HG03066 (cell line): ENCODE measurements around the gene PLN.

Source experiments
- ATAC-seq: cut with Tn5 transposase; IDR thresholded peaks from one replicate; pipeline ENCODE4 v1.9.1; 2021; ENCODE audit warnings: low read depth; ENCODE audit not compliant: unreplicated experiment

Gene PLN

DNA sequence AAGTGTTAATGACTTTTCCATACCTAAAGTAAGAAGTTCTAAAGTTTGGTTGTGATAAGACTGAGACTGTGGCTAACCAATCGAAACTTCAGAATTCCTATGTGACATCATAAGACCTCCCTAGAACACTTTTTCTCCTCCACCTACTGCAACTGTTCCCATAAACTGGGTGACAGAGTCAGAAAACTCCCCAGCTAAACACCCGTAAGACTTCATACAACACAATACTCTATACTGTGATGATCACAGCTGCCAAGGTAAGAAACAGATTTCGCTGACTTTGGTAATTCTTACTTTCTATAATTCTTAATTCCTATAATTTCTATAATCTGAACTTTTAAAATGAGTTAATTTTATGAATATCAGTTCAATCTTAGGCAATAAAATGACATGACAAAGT, at the start of gene PLN:
Gene PLN (plus strand): TSS at position 161 of the 400 bp plus-strand sequence. CDS start 10,626 bp downstream, outside the sequence.
- ATAC-seq, result no peak

DNA sequence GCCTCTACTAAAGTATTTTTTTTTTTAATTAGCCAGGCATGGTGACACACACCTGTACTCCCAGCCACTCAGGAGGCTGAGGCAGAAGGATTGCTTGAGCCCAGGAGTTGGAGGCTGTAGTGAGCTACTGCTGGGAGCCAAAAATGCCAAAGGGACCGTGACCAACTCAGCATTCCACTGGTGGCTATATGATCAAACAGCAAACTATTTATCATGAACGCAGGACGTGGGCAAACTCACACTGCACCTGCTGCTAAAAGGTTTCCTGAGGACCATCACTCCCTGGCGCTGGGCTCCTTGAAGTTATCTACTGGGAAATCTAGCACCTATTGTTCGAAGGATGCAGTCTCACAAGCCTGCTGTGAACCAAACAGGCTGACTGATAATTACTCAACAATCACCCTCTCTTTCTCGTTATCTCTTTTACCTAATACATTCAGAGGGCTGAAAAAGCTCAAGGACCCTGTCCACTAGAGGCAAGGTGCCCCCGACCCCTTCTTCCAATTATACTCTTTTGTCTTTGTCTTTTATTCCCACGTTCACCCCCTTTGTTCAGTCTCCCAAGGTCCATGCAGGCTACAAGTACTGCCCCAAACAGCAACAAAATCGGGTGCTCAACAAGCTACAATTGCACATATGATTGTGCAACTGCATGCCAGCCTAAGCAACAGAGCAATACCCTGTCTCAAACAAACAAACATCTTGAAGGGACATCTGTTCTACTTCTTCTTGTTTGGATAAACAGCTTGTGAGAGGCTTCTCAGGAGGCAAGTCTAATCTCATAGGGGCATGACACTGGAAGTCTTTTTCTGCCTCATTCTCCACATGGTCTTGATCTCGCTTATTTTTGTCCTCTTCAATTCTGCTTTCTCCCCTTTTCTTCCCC, 47.7 kb upstream of the PLN start:
- no peak for ATAC-seq

DNA sequence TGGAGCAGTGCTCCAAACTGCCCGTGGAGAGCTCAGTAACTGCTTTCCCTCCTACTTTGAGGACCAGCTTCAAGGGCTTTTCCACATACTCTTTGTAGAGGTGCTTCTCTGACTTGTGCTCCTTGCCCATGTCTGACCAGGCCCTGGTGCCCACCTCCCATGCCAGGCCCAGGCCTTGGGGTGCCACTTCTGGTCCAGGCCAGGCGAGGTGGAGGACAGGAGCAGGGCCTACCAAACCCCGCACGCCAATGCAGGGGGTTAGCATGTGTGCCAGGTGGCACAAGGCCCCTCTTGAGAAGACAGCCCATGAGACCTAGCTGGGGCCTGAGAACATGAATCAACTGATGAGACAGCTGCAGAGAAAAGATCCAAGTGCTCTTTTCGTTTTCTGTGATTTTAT, 47.0 kb upstream of the PLN start:
- ATAC-seq, result no peak

DNA sequence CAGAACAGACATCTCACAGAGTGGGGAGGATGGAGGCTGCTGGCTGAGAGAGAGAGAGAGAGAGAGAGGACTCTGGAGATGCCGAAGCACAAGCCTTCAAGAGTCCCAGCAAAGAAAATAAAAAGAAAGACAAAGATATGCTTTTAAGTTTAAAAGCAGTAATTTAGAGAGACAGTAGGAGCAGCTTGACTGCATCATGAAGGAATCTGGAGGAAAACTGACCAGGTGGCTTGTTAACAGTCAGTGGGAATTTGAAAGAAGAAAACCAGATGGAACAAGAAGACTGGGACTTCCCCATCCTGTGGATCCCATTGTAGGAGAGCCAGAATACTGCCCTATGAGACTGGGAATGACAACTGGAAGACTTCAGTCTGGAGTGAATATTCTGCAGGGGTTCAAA, 46.3 kb upstream of the PLN start:
- no peak for ATAC-seq

DNA sequence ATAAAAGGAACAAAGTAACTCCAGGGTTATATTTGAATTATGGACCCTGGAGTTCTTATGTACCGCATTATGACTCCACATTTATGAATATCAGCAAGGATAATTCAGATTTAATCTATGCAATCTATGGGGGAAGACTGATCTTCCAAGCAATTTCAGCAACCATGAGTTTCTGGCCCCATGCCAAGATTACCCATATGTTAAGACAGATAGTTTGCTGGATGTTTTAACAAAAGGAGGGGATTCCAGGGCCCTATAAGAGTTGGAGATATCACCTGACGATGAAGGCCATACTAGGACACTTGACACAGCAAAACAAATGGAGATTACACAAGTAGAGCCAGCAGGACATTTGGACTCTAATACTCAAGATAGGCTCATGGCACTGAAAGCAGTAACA, 45.9 kb upstream of the PLN start:
- ATAC-seq, result no peak

DNA sequence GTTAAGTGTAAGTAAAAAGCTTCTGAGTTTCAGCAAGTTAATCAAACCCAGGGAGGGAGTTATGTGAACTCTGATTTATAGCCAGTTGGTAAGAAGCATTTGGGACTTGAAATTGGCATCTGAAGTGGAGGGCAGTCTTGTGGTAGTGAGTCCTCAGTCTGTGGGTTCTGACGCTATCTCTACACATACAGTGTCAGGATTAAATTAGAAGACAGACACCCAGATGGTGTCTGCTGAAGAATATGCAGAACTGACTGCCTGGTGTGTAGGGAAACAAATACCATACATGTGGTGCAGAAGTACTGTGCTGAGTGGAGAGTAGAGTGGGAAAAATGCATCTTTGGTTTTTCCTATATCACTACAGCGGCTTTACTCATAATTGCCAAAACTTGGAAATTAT, 43.5 kb upstream of the PLN start:
- ATAC-seq, result no peak

DNA sequence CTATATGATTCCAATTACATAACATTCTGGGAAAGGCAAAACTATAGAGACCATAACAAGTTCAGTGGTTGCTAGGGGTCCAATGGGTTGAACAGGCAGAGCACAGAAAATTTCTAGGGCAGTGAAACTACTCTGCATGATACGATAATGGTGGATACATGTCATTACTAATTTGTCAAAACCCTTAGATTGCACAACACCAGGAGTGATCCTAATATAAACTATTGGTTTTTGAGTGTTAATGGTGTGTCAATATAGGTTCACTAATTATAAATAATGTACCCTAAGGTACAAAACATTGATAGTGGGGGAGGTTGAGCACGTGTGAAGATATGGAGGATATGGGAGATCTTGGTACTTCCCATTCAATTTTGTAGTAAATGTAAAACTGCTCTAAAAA, 42.4 kb upstream of the PLN start:
- no peak for ATAC-seq

DNA sequence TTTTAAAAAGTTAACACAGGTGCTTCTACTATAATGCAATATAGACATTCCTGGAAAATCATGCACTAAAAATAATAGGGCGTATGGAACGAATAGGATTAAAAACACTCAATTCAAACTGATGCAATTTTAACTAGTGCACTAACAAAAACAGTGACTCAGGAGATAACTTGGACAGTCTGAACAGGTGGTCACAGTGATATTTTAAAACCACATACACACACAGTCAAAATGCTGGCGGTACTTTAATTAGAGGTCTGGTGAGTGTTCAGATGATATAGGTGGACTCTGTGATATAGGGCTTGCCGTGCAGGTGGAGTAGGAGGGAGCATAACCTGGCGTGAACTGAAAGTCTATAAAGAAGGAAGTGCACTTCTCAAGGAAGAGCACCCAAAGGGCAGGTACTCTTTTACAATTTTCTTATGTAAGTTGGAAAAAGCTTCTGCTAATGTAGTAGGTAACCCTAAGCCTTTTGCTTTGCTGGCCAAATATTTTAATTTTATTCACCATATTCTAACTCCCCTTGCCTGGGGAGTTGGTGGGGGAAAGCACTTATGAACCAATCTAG, 41.9 kb upstream of the PLN start:
- ATAC-seq, result no peak

DNA sequence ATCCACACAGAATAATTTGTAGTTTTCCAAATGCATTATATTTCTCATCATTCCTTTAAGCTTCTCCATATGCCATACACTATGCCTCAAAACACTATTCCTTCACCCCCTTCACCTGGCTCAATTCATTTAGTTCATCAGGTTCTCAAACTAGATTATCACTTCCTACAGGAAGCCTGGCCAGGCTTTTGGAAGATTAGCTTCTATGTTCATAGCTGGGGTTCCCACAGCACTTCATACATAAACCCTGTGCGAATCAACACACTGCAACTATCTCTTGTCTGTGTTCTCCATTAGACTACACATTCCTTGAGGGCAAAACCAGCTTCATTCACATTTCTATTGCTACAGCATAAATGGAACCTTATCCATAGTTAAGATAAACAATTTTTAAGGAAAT, 40.5 kb upstream of the PLN start:
- ATAC-seq, result no peak

DNA sequence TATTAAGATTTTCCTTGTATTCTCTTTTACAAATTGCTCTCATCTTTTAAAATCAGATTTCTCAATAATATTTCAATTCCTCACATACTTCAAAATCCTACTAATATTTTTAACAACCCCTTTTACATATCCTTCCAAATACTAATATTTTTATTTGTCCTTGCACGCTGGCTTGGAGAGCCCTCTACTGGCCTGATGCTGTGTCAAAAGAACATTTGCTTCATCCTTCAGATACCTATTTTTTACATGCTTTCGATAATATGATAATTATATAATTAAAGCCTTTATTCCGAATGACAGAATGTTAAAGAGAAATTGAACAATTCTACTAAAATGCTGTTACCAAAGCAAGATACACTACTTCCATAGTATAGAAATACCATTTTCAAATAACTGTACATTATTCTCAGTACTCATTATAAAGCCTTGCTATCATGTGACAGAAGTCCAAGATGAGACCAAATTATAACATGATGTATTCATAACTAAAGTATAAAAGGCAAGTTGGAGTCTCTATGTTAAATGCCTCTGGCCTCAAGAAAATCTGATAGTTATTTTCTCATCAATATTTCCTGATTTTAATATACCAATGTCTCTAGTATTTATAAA, 39.0 kb upstream of the PLN start:
- no peak for ATAC-seq

DNA sequence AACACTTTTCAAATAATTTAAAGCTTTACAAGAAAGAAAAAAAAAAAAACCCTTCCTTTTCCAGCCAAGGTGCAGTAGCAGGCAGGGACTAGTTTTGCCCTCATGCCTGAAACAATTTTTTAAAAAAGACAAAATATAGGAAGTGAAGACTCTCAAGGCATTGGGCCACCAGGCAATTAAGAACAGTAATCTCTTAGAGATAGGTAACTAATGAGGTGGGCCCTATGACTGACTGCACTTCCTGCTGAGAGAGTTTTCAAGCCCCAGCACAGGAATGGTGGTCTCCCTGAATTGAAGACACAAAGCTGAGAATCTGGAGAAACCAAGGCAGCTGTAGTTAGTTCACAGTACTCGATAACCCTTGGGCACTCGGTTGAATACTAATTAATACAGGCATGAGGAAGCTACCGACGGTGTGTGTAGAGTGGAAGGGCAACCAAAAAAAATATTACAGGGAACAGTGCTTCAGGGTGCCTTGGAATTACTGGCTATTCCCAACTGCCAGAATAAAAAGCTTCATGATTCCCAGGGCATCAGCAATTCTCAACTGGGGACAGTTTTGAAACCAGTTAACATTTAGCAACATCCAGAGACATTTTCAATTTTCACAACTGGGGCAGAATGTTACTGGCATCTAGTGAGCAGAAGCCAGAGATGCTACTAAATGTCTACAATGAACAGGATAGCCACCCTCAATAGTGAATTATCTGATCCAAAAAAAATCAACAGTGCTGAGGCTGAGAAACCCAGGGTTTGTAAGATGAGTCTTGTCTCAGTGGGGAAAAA, 36.0 kb upstream of the PLN start:
- no peak for ATAC-seq

DNA sequence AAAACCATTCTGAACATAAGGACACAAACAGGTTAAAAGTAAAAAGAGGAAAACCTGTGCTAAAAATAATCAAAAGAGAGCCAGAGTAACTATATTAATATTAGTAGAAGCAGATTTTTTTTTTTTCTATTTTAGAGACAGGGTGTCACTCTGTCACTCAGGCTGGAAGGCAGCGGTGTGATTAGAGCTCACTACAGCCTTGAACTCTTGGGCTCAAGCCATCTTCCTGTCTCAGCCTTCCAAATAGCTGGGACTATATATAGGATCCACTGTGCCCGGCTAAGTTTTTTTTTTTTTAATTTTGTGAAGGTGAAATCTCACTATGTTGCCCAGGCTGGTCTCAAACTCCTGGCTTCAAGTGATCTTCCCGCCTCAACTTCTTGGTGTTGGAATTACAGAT, 33.4 kb upstream of the PLN start:
- no peak for ATAC-seq

DNA sequence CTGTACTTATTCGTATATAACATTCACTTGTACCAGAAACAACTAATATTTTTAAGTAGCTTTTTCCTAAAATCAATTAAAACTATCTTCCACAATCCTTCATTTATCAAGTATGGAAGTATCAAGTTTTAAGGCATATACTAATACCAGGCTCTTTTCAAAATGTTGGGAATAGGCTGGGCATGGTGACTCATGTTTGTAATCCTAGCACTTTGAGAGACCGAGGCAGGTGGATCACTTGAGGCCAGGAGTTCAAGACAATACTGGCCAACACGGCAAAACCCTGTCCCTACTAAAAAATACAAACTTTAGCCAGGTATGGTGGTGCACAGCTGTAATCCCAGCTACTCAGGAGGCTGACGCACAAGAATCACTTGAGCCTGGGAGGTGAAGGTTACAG, 25.7 kb upstream of the PLN start:
- ATAC-seq, result no peak

DNA sequence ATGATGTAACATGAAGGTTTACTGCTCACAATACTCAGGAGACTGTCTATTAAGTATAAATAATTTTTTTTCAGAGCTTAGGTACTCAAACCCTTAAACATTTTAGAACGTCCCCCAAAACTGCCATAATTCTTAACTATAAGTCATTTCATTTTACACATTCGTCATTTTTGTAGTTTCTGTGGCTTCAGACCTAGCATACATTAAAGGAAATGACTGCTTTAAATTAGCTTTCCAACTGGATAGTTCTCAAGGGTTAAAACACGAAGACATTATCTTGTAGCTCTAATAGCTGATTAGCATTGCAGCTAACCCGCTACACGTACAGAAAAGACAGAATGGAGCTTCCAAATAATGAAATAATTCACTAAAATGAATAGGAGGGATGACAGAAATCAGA, 24.9 kb upstream of the PLN start:
- no peak for ATAC-seq

DNA sequence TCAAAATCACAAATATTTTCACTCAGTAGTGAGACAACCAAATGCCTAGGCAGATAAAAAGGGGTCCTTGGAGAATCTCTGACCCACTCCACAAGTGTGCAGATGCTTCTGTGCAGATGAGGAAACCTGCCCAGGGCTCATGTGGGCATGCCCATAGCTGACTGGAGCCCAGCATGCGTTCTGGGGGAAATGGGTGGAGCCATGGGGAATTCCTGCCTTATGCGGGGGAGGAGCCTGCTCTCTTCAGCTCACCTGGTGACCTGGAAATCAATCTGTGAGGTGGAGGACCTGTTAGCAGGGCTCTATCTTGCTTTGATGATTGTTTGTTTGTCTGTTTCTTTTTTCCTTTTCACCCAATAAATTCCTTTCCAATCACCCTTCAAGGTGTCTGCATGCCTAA, 23.4 kb upstream of the PLN start:
- ATAC-seq, result no peak

DNA sequence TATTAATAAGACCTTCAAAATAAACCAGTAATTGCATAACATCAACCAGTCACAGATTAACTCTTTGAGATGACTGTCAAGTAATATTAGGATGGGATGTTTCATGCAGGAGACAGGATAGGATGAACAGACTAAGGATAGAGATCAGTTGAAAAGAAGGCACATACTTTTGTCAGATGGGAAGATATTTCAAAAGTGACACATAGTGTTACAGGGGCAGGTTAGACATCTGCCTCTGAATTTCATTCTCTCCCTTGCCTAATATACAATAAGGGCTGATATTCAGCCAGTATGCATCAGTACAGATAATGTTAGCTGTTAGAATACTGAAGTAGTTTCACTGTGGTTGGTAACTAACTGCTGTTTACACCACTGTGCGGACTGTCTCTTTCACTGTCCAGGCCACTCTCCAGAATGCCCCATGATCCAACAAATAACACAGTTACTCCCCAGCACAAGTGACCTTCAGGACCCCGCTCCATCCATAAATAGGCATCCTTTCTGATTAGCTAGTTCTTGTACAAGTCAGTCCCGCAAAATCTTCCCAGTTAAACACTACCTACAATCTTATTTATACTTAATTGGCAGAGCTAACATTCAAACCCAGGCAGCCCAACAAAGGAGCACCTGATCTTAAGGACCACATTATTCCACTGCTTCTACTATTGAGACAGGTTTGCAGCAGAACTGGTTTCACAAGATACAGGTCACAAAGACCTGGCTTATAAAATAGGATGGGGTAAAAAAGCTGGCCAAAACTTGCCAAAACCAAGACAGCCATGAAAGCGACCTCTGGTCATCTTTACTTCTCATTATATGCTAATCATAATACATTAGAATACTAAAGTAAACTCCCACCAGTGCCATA, 21.9 kb upstream of the PLN start:
- no peak for ATAC-seq

DNA sequence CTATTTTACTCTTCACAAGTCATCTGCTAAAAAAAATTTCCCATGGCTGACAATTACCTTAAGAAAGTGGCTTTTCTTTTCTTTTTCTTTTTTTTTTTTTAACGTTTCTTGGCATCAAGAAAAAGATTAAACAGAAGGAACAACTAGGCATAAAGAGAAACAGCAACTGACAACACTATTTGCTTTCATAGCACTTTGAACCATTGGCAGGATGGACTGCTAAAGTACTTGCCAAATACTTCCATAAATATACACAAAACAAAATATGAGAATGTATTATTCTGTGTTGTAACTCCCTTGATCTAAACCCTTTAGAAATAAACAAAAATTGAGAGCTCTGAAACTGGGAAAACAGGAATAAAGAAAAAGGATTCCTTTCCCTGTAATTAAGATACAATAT, 20.0 kb upstream of the PLN start:
- no peak for ATAC-seq

DNA sequence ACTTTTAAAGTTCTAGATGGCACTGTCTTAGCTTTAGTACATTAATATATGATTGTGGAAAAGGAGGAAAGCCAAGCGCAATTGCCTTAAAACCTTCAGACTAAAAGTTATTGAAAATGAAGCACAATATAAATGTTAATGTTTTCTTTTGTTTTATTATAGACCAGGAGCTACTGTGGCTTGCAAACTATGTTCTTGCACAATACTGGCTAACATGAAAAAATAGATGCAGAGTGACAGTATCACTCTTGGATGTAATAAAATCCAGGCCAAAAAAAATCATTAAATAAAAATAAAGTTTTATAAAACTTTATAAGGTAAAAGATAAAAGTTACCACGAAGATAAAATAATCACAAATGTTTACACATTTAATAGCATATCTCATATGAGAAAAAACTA, 18.3 kb upstream of the PLN start:
- no peak for ATAC-seq

DNA sequence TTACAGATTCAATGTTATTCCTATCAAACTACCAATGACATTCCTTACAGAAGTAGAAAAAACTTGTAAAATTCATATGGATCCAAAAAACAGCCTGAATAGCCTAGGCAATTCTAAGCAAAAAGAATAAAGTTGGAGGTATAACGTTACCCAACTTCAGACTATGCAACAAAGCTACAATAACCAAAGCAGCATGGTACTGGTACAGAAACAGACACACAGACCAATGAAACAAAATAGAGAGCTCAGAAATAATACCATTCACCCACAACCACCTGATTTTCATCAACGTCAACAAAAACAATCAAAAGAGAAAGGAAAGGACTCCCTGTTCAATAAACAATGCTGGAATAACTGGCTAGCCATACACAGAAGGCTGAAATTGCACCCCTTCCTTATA, 17.2 kb upstream of the PLN start:
- ATAC-seq, result no peak

DNA sequence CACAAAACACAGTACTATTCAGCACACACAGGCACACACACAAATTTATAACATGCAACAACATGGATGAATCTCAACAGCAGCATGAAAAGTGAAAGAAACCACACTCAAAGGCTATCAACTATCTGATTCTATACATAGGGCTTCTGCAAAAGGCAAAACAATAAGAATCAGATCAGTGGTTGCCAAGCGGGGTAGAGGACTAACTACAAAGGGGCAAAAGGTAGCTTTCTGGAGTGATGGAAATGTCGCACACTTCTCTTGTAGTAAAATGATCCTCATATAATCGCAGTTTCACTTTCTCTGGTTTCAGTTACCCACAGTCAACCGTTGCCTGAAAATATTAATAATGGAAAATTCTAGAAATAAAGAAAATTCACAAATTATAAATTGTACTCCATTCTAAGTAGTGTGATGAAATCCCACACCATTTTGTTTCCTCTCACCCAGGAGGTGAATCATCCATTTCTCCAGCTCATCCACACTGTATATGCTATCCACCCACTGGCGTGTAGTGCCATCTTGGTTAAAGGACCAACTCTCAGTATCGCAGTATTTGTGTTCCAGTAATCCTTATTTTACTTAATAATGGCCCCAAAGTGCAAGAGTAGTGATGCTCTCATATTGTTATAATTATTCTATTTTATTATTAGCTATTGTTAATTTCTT, 12.8 kb upstream of the PLN start:
- no peak for ATAC-seq
